Spleen (tissue), 7 donors: Measurements from ENCODE around the gene TADA2B.

Experiments
- CTCF ChIP-seq, 11 experiments: fragments of 200-600 bp in 7 of 11; fragments of 450-650 bp in 4 of 11; sonication (generic) in 4 of 11; IDR thresholded peaks in 8 of 11; conservative IDR thresholded peaks in 3 of 11; 1 replicate in 7 of 11; 2 replicates in 4 of 11; pipeline versions ENCODE4 v1.4.0 to v1.8.0; 2016 to 2021; ENCODE audit warnings: antibody characterized with exemption in 11 of 11, inconsistent platforms in 4 of 11, mild to moderate bottlenecking in 1 of 11
- POLR2A ChIP-seq, 3 donors: fragments of 450-650 bp; IDR thresholded peaks; one replicate each; pipeline ENCODE4 v1.5.1; 2017; ENCODE audit warnings: antibody characterized with exemption in 3 of 3, mild to moderate bottlenecking in 1 of 3
- POLR2AphosphoS5 ChIP-seq, 3 donors: sonication (generic); formaldehyde crosslinking; IDR thresholded peaks; one replicate each; pipeline ENCODE4 v1.5.1; 2017; ENCODE audit warnings: antibody characterized with exemption in 3 of 3
- donor health status: DM: no; HTN: no; CAD: no; lungs with moderate emphysema.
- donor health status: DM: no; HTN: no; CAD: no.
- donor health status: DM: no; HTN: no; CAD: no.

DNA sequence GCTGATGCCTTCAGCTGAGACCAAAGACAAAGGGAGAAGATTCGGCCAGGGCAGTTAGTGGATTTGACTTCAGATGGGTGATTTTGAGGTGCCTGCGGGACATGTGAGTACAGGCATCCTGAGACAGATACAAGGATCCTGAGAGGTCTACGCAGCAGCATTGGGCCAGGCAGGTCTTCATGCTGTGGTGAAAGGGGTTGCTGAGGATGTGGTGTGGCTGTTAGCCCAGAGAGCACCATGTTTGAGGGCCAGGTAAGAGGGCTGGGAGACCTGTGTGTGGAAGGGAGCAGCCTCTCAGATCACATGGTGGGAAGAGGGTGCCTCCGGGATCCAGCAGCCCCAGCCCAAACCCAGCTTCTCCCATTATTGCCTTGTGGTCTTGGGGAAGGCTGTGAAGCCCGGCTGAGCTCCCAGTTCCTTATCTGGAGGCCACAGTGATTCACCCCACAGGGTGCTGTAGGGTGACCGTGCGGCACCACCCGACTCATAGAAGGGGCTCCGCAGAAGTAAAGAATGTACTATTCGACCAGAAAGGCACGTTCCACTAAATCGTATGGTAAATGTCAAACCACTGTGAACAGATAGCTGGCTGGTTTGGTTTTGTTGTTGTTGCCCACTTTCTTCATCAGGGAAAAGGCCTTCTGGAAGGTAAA lies 27.7 kb upstream of the TADA2B start:
- TF ChIP-seq CTCF (IDR thresholded peaks at IDR 0.05 in 8 of 11, conservative IDR thresholded peaks at IDR 0.05 in 3 of 11) = no peak
- no peak for TF ChIP-seq POLR2A (IDR thresholded peaks at IDR 0.05)
- TF ChIP-seq POLR2AphosphoS5 (IDR thresholded peaks at IDR 0.05) = no peak
